ENCODE data around the gene LTB4R. TPM values are rescaled to one million over a fixed set of nuclear protein-coding genes. Genes with fewer than 3 reads are reported as not detected.

Gene LTB4R
- total and polyA plus RNA-seq, 9 of the 15 experiments (the other 6 are each of a cell fraction or from before 2014, with no cell fraction given), result 0.38 to 10.5 (median 2.8) TPM

DNA sequence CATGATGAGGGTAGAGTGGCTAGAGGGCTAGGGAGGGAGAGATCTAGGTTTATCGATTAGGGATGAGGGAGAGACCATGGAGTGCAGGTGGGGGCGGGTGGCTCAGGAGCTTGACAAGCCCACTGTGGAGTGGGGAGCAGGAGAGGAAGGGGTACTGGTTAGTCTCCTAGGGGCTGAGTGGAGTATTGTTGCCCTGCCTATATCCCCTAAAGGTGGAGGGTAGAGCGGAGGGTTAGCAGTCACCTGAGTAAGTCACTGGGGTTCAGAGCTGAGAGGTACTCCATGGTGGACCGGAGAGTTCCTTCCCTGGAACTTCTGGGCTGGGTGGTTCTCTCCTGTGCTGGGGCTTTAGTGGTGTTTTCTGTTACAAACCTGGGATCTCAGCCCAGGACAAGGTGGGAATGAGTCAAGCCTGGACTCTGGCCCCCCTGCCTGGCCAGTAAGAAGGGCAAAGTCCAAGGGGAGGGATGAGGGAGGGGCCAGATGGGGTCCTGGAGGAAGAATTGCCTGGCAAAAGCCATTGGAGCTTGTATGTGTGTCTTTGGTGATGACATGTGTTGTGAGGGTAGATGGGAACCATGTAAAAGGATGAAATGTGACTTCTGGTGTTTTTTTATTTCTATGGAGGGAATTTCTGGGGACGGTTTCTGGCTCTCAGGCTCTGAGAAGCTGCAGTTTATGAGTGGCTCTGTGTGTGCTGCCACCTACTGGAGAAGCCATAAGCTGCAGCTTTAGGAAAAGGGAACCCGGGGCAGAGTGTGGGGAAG, 3.5 kb upstream of the LTB4R start, which contains the start of gene CIDEB (continued):
- TF ChIP-seq GATAD2B (IDR thresholded peaks at IDR 0.05; ENCODE audit: borderline replicate concordance) (no peak), KLF1 (tag; IDR thresholded peaks at IDR 0.05) (no peak), RB1 (IDR thresholded peaks at IDR 0.05; ENCODE audit: low read depth) (no peak), PTBP1 (IDR thresholded peaks at IDR 0.05; ENCODE audit: low read depth, low read length) (no peak)
- TF ChIP-seq, protein P1, sequence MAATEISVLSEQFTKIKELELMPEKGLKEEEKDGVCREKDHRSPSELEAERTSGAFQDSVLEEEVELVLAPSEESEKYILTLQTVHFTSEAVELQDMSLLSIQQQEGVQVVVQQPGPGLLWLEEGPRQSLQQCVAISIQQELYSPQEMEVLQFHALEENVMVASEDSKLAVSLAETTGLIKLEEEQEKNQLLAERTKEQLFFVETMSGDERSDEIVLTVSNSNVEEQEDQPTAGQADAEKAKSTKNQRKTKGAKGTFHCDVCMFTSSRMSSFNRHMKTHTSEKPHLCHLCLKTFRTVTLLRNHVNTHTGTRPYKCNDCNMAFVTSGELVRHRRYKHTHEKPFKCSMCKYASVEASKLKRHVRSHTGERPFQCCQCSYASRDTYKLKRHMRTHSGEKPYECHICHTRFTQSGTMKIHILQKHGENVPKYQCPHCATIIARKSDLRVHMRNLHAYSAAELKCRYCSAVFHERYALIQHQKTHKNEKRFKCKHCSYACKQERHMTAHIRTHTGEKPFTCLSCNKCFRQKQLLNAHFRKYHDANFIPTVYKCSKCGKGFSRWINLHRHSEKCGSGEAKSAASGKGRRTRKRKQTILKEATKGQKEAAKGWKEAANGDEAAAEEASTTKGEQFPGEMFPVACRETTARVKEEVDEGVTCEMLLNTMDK (IDR thresholded peaks at IDR 0.05; ENCODE audit: borderline replicate concordance, insufficient read depth, low read depth, low read length, poor library complexity, severe bottlenecking), result peak; percentile 67

DNA sequence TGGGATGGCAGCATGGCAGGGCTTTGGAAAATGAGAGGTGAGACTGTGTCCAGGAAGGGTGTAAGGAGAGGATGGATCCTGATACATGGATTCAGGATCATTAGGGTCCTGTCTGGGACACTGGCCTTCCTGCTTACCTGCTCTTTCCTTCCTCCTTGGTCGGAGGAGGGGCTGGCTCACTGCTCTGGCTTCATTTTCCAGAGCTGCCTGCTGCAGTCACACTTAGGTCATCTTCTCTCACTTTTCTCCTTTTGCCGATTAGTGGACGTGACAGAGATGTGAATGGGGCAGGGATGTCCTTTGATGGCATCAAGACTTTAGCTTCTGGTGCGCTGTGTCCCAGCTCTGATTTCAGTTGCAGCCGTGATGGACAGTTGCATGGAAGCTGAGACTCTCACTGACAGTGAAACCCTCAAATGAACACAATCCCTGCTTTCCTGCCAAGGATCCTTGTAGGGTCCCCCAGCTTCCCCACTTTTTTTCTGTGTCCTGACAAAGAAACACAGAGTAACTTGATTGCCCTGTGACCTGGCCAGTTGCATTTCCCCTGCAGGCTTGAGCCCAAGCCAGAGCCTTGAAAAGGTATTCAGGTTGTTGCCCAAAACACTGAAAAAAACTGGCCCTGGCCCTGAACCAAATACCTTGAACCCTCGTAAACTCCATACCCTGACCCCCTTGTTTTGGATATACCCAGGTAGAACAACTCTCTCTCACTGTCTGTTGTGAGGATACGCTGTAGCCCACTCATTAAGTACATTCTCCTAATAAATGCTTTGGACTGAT, 2.8 kb upstream of the LTB4R start:
- H3K9me3 ChIP-seq (replicated peaks; ENCODE audit: control insufficient read depth, insufficient read depth, low read depth, low read length), result no peaks in the 10 kb centered on the region
- no peak overlapping the region for H3K27ac ChIP-seq (ENCODE audit: extremely low read depth, low read depth, low read length)
- DNase-seq (ENCODE audit: extremely low read depth in 1 of 4, low spot score in 3 of 4) (no peak), ATAC-seq (no peak), FAIRE-seq (no peak)
- peaks cover 63% of the 10 kb centered on the region; the same call in 2 of the 3 replicates for H3K36me3 ChIP-seq (ENCODE audit: control insufficient read depth, insufficient read depth, low read length)
- CTCF ChIA-PET (ENCODE audit: low intra/inter-chr PET ratio), result interaction anchor here (1.2 kb wide), 1 partner anchor 66 kb away, joined by 5 read pairs; the partner anchor contains the start of gene TINF2
- no peaks in the 10 kb centered on the region for H3K79me2 ChIP-seq (ENCODE audit: control insufficient read depth, insufficient read depth, low read length)
- H3K4me3 ChIP-seq, result no peak overlapping the region
- intact Hi-C loops (cut with micrococcal nuclease) (no loop called here), in situ Hi-C loops (cut with MboI) (no loop called here)
- no peaks in the 10 kb centered on the region for H3K27me3 ChIP-seq (ENCODE audit: control insufficient read depth in 2 of 2, insufficient read depth in 2 of 2, low read length in 2 of 2)
- H2AFZ ChIP-seq (ENCODE audit: low read depth, low read length), result no peak overlapping the region
- no peaks in the 10 kb centered on the region for H4K20me1 ChIP-seq (replicated peaks; ENCODE audit: control insufficient read depth, insufficient read depth, low read length)
- H3K9ac ChIP-seq (ENCODE audit: insufficient read depth in 1 of 2, low read depth in 2 of 2, low read length in 2 of 2), result no peak overlapping the region
- BruUV-seq (replicated peaks), result no TSS peak
- 70% methylated on average over 6 of the region's 7 CpGs for WGBS (ENCODE audit: insufficient coverage, low coverage, missing lambda C conversion rate)
- H3K4me1 ChIP-seq (replicated peaks in 1 of 2; ENCODE audit: control insufficient read depth in 2 of 2, insufficient read depth in 2 of 2, low read length in 2 of 2), result peaks cover 2 to 4% of the 10 kb centered on the region in 2 experiments; a peak in 2 of 5 replicates
- POLR2A ChIA-PET, result interaction anchor here (0.6 to 1.8 kb wide), 8 partner anchors 9 to 469 kb away, joined by 3 to 6 read pairs (median 4); partner anchors contain the start of genes DHRS1, NOP9, PCK2 and TINF2
- no peaks in the 10 kb centered on the region for H3K9me1 ChIP-seq (ENCODE audit: control insufficient read depth, insufficient read depth, low read length)
- no peak overlapping the region for H3K4me2 ChIP-seq (ENCODE audit: insufficient read depth, low read length)
- TF ChIP-seq EGR1 (conservative IDR thresholded peaks at IDR 0.05) (no peak), CBX3 (IDR thresholded peaks at IDR 0.05; ENCODE audit: borderline replicate concordance in 1 of 2, low read length in 2 of 2) (no peak), BRF1 (IDR thresholded peaks at IDR 0.05; ENCODE audit: borderline replicate concordance, extremely low read depth, insufficient read length) (no peak), CHD1 (IDR thresholded peaks at IDR 0.05; ENCODE audit: low read length) (no peak), MYNN (IDR thresholded peaks at IDR 0.05) (no peak), MYNN (CRISPR knock-in tag; IDR thresholded peaks at IDR 0.05) (no peak), CBFA2T2 (conservative IDR thresholded peaks at IDR 0.05) (no peak), RAD51 (IDR thresholded peaks at IDR 0.05; ENCODE audit: borderline replicate concordance, low read depth) (no peak)
- TF ChIP-seq, protein P2, sequence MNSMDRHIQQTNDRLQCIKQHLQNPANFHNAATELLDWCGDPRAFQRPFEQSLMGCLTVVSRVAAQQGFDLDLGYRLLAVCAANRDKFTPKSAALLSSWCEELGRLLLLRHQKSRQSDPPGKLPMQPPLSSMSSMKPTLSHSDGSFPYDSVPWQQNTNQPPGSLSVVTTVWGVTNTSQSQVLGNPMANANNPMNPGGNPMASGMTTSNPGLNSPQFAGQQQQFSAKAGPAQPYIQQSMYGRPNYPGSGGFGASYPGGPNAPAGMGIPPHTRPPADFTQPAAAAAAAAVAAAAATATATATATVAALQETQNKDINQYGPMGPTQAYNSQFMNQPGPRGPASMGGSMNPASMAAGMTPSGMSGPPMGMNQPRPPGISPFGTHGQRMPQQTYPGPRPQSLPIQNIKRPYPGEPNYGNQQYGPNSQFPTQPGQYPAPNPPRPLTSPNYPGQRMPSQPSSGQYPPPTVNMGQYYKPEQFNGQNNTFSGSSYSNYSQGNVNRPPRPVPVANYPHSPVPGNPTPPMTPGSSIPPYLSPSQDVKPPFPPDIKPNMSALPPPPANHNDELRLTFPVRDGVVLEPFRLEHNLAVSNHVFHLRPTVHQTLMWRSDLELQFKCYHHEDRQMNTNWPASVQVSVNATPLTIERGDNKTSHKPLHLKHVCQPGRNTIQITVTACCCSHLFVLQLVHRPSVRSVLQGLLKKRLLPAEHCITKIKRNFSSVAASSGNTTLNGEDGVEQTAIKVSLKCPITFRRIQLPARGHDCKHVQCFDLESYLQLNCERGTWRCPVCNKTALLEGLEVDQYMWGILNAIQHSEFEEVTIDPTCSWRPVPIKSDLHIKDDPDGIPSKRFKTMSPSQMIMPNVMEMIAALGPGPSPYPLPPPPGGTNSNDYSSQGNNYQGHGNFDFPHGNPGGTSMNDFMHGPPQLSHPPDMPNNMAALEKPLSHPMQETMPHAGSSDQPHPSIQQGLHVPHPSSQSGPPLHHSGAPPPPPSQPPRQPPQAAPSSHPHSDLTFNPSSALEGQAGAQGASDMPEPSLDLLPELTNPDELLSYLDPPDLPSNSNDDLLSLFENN (IDR thresholded peaks at IDR 0.05; ENCODE audit: low read depth in 2 of 2, low read length in 2 of 2), result no peak

Measured in K562 (cell line).